ENCODE data around the gene PAF1. TPM values are rescaled to one million over a fixed set of nuclear protein-coding genes. Genes with fewer than 3 reads are reported as not detected.
A peak's percentile ranks its signal among the peaks of the same experiment; 100 is the strongest.

Gene PAF1
- total and polyA plus RNA-seq, 5 donors, result 41.0 to 43.5 (median 41.4) TPM

DNA sequence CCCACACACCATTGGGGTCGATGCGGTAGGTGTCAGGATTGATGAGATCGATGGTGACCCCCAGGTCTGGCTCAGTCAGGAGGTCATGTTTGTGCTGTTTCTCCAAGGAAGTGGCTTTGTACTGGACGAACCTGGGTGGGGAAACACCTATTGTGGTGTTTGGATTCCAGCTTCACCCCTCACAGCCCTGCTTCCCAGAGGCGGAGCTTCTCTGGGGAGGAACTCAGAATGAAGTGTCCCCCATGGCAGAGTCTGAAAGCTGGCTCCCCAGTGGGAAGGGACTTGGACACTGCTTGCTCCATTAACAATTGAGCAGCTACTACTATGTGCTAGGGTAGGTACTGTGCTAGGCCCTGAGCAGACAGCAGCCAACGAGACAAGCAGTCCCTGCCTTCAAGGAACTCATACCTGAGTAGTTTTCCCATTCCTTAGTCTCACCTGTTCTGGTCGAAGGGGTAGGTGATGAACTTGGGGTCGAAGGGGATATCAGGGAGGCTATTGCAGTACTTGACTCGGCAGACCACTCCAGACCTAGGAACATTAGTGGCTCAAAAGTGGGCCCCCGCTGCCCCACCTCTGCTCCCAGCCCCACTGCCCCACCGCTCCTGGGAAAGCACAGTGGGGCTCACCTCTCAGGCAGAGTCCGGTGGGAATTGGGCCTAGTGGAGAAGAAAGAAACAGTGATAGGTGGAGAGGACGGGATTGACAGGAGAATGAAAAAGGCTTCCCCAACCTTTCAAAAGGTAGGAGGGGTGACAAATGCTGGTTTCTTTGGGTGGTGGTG, 1.1 kb downstream of the PAF1 start:
- Histone ChIP-seq H3K27ac (ENCODE audit: low read length) (peak overlapping the region; percentile 32), H3K4me1 (ENCODE audit: control insufficient read depth, insufficient read depth, low read length) (peaks cover 2% of the 10 kb centered on the region), H3K4me3 (ENCODE audit: low read length) (peak overlapping the region; percentile 60), H3K27me3 (ENCODE audit: control insufficient read depth, insufficient read depth) (no peaks in the 10 kb centered on the region), H3K9me3 (ENCODE audit: control insufficient read depth, low read length) (no peaks in the 10 kb centered on the region)
- WGBS, result 68% methylated on average over 13 of the region's 13 CpGs
- DNase-seq (peak in 1 of 3 donors; percentile 54), ATAC-seq (no peak)
- intact Hi-C loops (cut with DNase I), result no loop called here

DNA sequence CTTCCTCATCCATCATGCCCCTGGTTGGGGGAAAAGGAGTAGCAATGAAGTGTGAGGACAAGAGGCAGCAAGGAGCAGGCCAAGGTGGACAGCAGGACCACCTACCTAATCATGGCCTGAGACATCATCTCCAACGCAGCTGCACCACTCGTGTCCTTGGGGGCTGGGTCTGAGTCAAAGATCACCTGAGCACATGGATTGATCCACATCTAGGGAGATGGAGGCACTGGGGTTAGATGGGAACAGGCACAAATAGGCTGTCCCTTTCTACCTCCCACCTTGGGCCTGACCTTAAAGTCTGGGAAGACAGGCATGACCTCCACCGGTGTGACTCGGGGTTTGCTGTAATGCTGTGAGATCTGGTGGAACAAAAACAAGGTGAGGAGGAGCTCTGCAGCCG, 2.2 kb downstream of the PAF1 start:
- 86% methylated on average over 5 of the region's 5 CpGs for WGBS
- no peak overlapping the region for H3K27ac ChIP-seq (ENCODE audit: low read length)
- ATAC-seq (no peak), DNase-seq (peak in 1 of 3 donors; percentile 8)
- intact Hi-C loops (cut with DNase I), result no loop called here
- peaks cover 2% of the 10 kb centered on the region for H3K4me1 ChIP-seq (ENCODE audit: control insufficient read depth, insufficient read depth, low read length)
- no peak overlapping the region for H3K4me3 ChIP-seq (ENCODE audit: low read length)
- H3K27me3 ChIP-seq (ENCODE audit: control insufficient read depth, insufficient read depth), result no peaks in the 10 kb centered on the region
- no peaks in the 10 kb centered on the region for H3K9me3 ChIP-seq (ENCODE audit: control insufficient read depth, low read length)

DNA sequence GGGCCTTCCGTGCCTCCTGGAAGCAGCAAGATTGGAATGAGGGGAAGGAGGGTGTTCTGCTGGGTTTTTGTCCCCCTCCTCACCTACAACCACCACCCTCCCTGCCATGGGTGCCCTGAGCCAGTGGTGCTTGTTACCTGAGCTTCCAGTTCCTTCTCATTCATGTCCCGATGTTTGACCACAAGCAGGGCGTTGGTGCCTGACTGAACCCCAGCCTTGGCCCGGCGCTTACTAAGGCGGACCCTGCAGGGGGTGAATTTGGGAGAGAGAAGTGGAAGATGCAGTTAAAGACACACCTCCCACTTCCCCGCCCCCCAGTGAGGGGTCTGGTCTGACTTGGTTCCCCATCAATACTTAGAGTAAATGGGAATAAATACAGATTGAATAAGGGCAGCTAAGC, 4.3 kb downstream of the PAF1 start:
- intact Hi-C loops (cut with DNase I), result no loop called here
- Histone ChIP-seq H3K9me3 (ENCODE audit: control insufficient read depth, low read length) (no peaks in the 10 kb centered on the region), H3K4me3 (ENCODE audit: low read length) (no peak overlapping the region), H3K27me3 (ENCODE audit: control insufficient read depth, insufficient read depth) (no peaks in the 10 kb centered on the region), H3K27ac (ENCODE audit: low read length) (no peak overlapping the region), H3K4me1 (ENCODE audit: control insufficient read depth, insufficient read depth, low read length) (no peaks in the 10 kb centered on the region)
- WGBS, result 84% methylated on average over 7 of the region's 7 CpGs
- DNase-seq (peak in 1 of 3 donors; percentile 41), ATAC-seq (no peak)

DNA sequence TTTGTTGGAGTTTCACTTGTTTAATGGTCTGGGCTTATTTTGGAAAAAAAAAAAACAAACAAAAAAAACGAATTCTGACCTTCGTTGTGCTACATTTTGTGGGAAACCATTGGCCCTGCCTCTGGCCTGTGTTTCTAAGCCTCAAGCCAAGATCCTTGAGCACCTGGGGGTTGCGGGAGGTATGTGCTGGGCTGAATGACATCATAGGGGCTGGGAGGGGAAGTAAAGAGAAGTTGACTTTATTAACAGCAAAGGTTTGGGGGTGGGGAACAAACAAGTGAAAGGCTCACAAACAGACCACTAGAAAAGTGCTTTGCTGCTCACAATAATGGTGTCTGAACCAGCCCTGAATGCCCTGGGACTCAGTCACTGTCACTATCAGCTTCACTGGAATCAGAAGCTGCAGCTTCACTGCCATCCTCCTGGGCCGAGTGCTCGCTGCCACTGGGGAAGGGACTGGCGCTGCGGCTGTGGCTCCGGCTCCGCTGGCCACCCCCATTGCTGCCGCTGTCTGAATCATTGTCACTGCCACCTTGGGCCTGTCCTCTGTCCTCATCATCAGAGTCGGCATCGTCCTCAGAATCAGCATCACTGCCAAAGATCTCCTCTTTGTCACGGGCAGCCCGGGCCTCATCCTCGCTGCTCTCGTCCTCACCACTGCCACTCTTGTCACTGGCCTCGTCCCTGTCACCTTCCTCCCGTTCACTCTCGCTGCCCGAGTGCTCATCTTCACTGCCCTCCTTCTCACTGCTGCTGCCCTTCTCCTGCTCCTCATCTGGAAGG, 5.1 kb downstream of the PAF1 start:
- H3K9me3 ChIP-seq (ENCODE audit: control insufficient read depth, low read length), result no peaks in the 10 kb centered on the region
- no peaks in the 10 kb centered on the region for H3K27me3 ChIP-seq (ENCODE audit: control insufficient read depth, insufficient read depth)
- 74% methylated on average over 20 of the region's 20 CpGs for WGBS
- no peak overlapping the region for H3K4me3 ChIP-seq (ENCODE audit: low read length)
- no peak overlapping the region for H3K27ac ChIP-seq (ENCODE audit: low read length)
- no peaks in the 10 kb centered on the region for H3K4me1 ChIP-seq (ENCODE audit: control insufficient read depth, insufficient read depth, low read length)
- DNase-seq, result peak in 1 of 3 donors; percentile 53
- no peak for ATAC-seq
- intact Hi-C loops (cut with DNase I), result no loop called here

DNA sequence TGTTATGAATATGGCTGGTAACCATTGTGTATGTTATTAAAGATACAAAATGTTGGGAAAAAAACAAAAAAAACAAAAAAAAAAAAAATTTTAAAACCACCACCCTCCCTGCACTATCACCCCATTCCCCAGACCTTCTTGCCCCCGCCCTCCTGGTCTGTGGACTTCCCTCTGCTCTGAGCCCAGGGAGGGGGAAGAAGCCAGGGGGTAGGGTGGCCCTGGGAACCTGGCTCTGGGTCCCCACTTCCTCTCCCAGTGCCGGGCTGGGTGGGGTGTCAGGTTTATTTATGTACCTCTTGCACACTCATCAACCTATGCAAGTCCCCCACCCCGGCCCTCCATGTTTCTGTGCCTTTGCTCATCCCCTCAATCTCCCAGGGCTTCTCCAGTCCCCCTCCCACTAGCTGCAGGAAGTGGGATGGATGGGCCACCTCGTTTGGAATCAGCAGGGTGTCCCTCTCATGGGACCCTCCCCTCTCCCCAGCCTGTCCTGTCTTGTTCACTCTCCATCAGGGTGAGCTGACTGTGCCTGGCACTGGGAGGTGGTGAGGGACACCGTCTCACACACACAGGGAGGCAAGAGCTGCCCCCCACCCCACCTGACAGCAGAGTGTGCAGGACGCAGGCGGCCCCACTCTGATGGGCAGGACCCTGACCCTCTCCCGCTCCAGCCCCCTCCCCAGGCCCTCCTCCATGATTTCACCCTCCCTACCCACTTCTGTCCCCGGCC, 5.9 kb downstream of the PAF1 start:
- intact Hi-C loops (cut with DNase I), result no loop called here
- ATAC-seq, result peak in 1 of 2 donors; percentile 2
- Histone ChIP-seq H3K9me3 (ENCODE audit: control insufficient read depth, low read length) (no peaks in the 10 kb centered on the region), H3K27me3 (ENCODE audit: control insufficient read depth, insufficient read depth) (no peaks in the 10 kb centered on the region), H3K27ac (ENCODE audit: low read length) (no peak overlapping the region), H3K4me1 (ENCODE audit: control insufficient read depth, insufficient read depth, low read length) (no peaks in the 10 kb centered on the region), H3K4me3 (ENCODE audit: low read length) (no peak overlapping the region)
- WGBS, result 65% methylated on average over 9 of the region's 9 CpGs
- peak in 1 of 3 donors; percentile 37 for DNase-seq

DNA sequence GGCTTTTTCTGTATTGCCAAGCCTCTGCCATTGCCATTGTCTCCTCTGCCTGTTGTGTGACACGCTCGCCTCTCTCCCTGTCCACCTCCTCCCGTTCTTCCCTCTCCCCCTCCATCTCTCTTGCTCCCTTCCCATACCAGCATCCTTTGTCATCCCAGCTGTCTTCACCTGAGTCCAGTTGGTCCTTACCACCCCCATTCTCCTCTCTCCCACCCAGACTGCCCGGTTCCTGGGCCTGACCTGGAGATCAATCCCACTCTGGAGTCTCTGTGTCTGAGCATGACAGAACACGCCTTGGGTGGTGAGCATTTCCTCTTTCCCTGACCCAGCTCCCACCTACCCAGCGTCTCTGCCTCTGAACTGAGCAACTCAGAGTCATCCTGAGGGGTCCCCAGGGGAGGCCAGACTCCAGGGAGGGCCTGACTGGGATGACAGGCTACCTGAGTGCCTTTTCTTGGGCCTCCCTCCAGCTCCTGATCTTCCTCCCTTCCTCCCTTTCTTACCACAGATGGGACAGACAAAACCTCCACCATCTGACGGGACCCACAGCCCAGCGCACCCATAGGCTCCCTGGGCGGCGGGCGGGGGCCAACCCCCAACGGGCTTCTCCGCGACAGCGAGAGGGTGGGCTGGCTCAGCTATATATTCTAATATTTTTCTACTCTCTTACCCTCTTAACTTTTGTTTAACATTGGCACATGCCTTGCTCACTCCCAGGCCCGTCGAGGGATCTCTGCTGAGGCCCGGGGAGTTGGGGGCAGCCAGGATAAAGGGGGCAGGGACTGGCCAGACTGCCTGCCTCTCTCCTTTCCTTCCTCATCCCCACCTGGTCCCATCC, 7.7 kb downstream of the PAF1 start:
- DNase-seq, result peak in 1 of 3 donors; percentile 42
- H3K9me3 ChIP-seq (ENCODE audit: control insufficient read depth, low read length), result no peaks in the 10 kb centered on the region
- H3K27me3 ChIP-seq (ENCODE audit: control insufficient read depth, insufficient read depth), result no peaks in the 10 kb centered on the region
- no peak overlapping the region for H3K4me3 ChIP-seq (ENCODE audit: low read length)
- 86% methylated on average over 18 of the region's 18 CpGs for WGBS
- intact Hi-C loops (cut with DNase I), result no loop called here
- ATAC-seq, result no peak
- no peaks in the 10 kb centered on the region for H3K4me1 ChIP-seq (ENCODE audit: control insufficient read depth, insufficient read depth, low read length)
- H3K27ac ChIP-seq (ENCODE audit: low read length), result no peak overlapping the region

DNA sequence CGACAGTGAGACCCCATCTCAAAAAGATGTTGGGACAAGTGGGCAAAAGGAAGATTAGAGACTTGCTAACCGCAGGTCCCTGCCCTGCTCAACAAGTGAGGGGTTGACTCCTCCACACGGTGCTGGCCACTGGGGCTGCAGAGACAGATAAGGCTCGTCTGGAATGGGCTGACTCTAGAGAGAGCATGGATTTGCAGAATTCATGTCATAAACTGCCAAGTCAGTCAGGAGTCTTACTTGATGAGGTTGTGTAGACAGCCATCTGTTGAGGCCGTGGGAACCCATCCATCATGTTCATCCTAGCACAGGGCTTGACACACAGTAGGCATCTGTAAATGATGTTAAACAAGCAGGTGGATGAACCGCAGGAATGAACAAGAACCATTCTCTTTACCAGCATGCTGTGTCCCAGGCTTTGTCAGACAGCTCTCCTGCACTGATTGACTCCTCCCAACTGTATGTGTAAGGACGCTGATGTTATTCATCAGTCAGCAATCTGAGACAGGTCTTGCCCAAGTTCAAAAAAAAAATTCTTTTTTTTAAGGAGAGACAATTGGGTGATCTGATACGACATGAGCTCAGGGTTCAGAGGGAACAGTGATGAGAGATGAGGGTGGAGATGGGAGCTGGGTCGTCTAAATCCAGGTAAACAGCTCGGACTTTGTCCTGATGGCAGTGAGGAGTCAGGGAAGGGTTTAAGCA, 8.8 kb downstream of the PAF1 start:
- H3K27me3 ChIP-seq (ENCODE audit: control insufficient read depth, insufficient read depth), result no peaks in the 10 kb centered on the region
- ATAC-seq (no peak), DNase-seq (peak in 1 of 3 donors; percentile 16)
- intact Hi-C loops (cut with DNase I), result no loop called here
- no peak overlapping the region for H3K4me3 ChIP-seq (ENCODE audit: low read length)
- WGBS, result 72% methylated on average over 10 of the region's 10 CpGs
- no peaks in the 10 kb centered on the region for H3K9me3 ChIP-seq (ENCODE audit: control insufficient read depth, low read length)
- H3K4me1 ChIP-seq (ENCODE audit: control insufficient read depth, insufficient read depth, low read length), result no peaks in the 10 kb centered on the region
- no peak overlapping the region for H3K27ac ChIP-seq (ENCODE audit: low read length)

DNA sequence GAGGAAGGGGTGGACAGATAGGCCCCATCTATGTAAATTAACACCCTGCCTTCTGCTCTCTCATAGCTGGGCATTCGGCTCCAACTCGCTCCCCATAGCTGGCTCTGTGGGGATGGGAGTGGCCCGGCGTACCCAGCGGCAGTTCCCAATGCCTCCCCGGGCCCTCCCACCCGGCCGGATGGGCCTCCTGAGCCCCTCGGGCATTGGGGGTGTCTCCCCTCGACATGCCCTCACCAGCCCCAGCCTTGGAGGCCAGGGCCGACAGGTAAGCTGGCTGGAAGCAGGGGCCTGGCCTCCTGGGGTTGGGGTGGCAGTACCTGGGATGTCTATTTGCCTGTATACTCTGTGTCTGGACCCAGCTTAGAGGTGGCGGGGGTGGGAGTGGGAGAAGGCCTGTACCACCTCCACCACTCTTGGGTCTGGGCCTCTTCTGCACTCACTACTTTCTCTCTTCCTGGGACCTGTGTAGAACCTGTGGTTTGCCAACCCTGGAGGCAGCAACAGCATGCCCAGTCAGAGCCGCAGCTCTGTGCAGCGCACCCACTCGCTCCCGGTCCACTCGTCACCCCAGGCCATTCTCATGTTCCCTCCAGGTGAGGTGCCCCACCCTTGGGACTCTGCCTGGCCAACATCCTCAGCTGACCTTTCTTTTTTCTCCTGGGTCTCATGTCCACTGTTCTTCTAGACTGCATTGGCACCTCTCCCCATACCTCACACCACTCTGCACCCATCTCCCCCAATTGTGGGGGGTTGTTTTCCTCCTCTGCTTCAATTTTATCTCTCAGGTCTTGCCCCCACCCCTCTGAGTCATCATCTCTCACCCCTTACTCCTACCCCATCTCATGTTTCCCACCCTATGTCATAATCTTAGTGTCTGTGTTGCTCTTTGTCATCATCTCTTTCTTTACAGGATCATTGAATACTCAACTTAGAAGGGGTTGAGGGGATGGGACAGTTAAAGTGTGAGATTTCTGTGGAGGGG, 10.1 kb downstream of the PAF1 start:
- Histone ChIP-seq H3K27me3 (ENCODE audit: control insufficient read depth, insufficient read depth) (no peaks in the 10 kb centered on the region), H3K27ac (ENCODE audit: low read length) (no peak overlapping the region), H3K4me1 (ENCODE audit: control insufficient read depth, insufficient read depth, low read length) (no peaks in the 10 kb centered on the region), H3K4me3 (ENCODE audit: low read length) (no peak overlapping the region), H3K9me3 (ENCODE audit: control insufficient read depth, low read length) (no peaks in the 10 kb centered on the region)
- no peak for ATAC-seq
- intact Hi-C loops (cut with DNase I), result no loop called here
- 91% methylated on average over 17 of the region's 17 CpGs for WGBS
- DNase-seq, result peak in 1 of 3 donors; percentile 51

DNA sequence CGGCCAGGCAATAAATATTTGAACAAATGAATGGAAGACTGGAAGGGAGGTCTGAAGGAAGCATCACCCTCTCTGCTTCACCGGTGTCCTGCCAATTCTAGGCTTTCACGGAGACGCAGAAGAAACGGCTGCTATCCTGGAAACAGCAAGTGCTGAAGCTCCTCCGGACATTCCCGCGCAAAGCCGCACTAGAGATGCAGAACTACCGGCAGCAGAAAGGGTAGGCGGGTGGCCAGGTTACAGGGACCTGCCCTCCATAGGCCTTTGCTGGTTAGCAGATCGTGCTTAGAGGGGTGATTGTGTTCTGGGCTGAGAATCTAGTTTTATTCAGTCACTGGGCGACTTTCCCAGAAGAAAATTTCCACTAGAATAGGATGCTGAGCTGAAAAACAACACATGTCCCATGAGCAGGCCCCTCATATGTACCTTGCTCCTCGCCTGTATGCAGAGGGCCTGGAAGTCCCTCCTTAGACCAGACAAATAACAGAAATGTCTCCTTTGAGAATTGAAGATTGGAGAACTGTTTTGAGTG, 11.0 kb downstream of the PAF1 start:
- DNase-seq, result peak in 1 of 3 donors; percentile 18
- no peak for ATAC-seq
- WGBS, result 87% methylated on average over 14 of the region's 14 CpGs
- Histone ChIP-seq H3K27ac (ENCODE audit: low read length) (no peak overlapping the region), H3K9me3 (ENCODE audit: control insufficient read depth, low read length) (no peaks in the 10 kb centered on the region), H3K4me1 (ENCODE audit: control insufficient read depth, insufficient read depth, low read length) (no peaks in the 10 kb centered on the region), H3K4me3 (ENCODE audit: low read length) (no peak overlapping the region), H3K27me3 (ENCODE audit: control insufficient read depth, insufficient read depth) (no peaks in the 10 kb centered on the region)
- intact Hi-C loops (cut with DNase I), result no loop called here
